Mucosa of descending colon (tissue), 3 donors: Measurements from ENCODE around the gene ACADVL. TPM values are rescaled to one million over a fixed set of nuclear protein-coding genes. Genes with fewer than 3 reads are reported as not detected.
A peak's percentile ranks its signal among the peaks of the same experiment; 100 is the strongest.

Source experiments
- ATAC-seq: fragments of 200-7000 bp; cut with Tn5 transposase; one replicate; pipeline ENCODE4 v1.9.1; 2020; ENCODE audit warnings: mild to moderate bottlenecking, moderate library complexity
- DNase-seq, 3 donors: peaks; one replicate each; pipeline ENCODE4 v3.0.0-alpha.2; 2020
- H3K36me3 ChIP-seq: fragments of 200-600 bp; one replicate; pipeline ENCODE4 v1.8.0; 2021; ENCODE audit warnings: low read depth, mild to moderate bottlenecking
- H3K4me1 ChIP-seq: fragments of 200-600 bp; one replicate; pipeline ENCODE4 v1.8.0; 2021; ENCODE audit warnings: low read depth, mild to moderate bottlenecking
- H3K4me3 ChIP-seq: fragments of 200-600 bp; one replicate; pipeline ENCODE4 v1.8.0; 2021; ENCODE audit warnings: mild to moderate bottlenecking
- H3K9me3 ChIP-seq: fragments of 200-600 bp; one replicate; pipeline ENCODE4 v1.8.0; 2021; ENCODE audit warnings: mild to moderate bottlenecking
- CTCF ChIP-seq: fragments of 200-600 bp; IDR thresholded peaks from one replicate; pipeline ENCODE4 v1.8.0; 2022; ENCODE audit warnings: antibody characterized with exemption, mild to moderate bottlenecking
- intact Hi-C, 2 donors: fragments of 100-400 bp; cut with DNase I in 1 of 2; cut with micrococcal nuclease in 1 of 2; formaldehyde crosslinking; loops; one replicate each; pipeline versions ENCODE4 v1.11.0 to v1.11.1; 2022; cut with DNase I, micrococcal nuclease
- total RNA-seq, 3 donors: library from RNA; stranded (reverse); fragmentation: NEBNext Ultra II Directional in 2 of 3; extraction: Animal tissue kit (Norgen Biotek cat#: 25700) in 2 of 3; gene quantifications; one replicate each; pipeline versions ENCODE4 v1.2.1 to v1.2.4, GENCODE V29; 2021 to 2023
- donor health status: DM: no; HTN: no; CAD: no; lungs with moderate emphysema.
- donor health status: DM: no; HTN: no; CAD: no.
- donor health status: DM: no; HTN: yes; CAD: no.

Gene ACADVL
- total RNA-seq, 3 donors from 2014 or later: 729 to 1,007 (median 804) TPM

- intact Hi-C loops: no loop called here
- no peak for ATAC-seq
- no peak for DNase-seq
- no peaks in the 10 kb centered on the region for H3K9me3 ChIP-seq
- H3K4me1 ChIP-seq: peaks cover 24% of the 10 kb centered on the region
- H3K4me3 ChIP-seq: no peak overlapping the region
- TF ChIP-seq CTCF: no peak
- no peaks in the 10 kb centered on the region for H3K36me3 ChIP-seq
These were observed 29.5 kb downstream of the ACADVL start for GRCh38 chr17:7249214-7249613.

GRCh38 chr17:7249830-7250229, 30.1 kb downstream of the ACADVL start:
- H3K36me3 ChIP-seq: no peaks in the 10 kb centered on the region
- no peaks in the 10 kb centered on the region for H3K9me3 ChIP-seq
- TF ChIP-seq CTCF: no peak
- no peak for ATAC-seq
- no peak for DNase-seq
- intact Hi-C loops: no loop called here
- peaks cover 24% of the 10 kb centered on the region for H3K4me1 ChIP-seq
- no peak overlapping the region for H3K4me3 ChIP-seq

GRCh38 chr17:7250695-7251627, 31.2 kb downstream of the ACADVL start:
- Histone ChIP-seq H3K36me3 (no peaks in the 10 kb centered on the region), H3K4me1 (peaks cover 24% of the 10 kb centered on the region), H3K9me3 (no peaks in the 10 kb centered on the region), H3K4me3 (peak overlapping the region; percentile 85)
- TF ChIP-seq CTCF: no peak
- peak; percentile 0 for ATAC-seq
- peak; percentile 57 to 77 (median 66) for DNase-seq
- intact Hi-C loops: no loop called here

- no peaks in the 10 kb centered on the region for H3K9me3 ChIP-seq
- DNase-seq (peak; percentile 98 to 99 (median 98)), ATAC-seq (peak; percentile 82)
- peak within 1 kb of the TSS; percentile 85 for H3K4me3 ChIP-seq
- no peaks in the 10 kb centered on the region for H3K36me3 ChIP-seq
- intact Hi-C loops: no loop called here
- H3K4me1 ChIP-seq: peaks cover 24% of the 10 kb centered on the region
- TF ChIP-seq CTCF: no peak
These were observed 32.0 kb downstream of the ACADVL start, which contains the start of gene CTDNEP1 for GRCh38 chr17:7251661-7252175. CTDNEP1 (minus strand) TSS chr17:7251734; CDS start chr17:7251296, 438 bp downstream.

GRCh38 chr17:7252176-7253043, 32.7 kb downstream of the ACADVL start, which contains the start of gene ELP5:
ELP5 (plus strand) TSS chr17:7252215; CDS start chr17:7252551, 336 bp downstream.
- ATAC-seq: peak; percentile 78
- DNase-seq: peak; percentile 96 to 97 (median 96)
- intact Hi-C loops: no loop called here
- no peaks in the 10 kb centered on the region for H3K9me3 ChIP-seq
- peak within 1 kb of the TSS; percentile 85 for H3K4me3 ChIP-seq
- H3K36me3 ChIP-seq: no peaks in the 10 kb centered on the region
- H3K4me1 ChIP-seq: peaks cover 27% of the 10 kb centered on the region
- TF ChIP-seq CTCF: peak; percentile 45
